ENCODE data around the gene SV2C. TPM values are rescaled to one million over a fixed set of nuclear protein-coding genes. Genes with fewer than 3 reads are reported as not detected.

SV2C gene
- total and polyA plus RNA-seq, 4 donors, result under 0.01 to 0.04 (median 0.03) TPM; not detected in 1

DNA sequence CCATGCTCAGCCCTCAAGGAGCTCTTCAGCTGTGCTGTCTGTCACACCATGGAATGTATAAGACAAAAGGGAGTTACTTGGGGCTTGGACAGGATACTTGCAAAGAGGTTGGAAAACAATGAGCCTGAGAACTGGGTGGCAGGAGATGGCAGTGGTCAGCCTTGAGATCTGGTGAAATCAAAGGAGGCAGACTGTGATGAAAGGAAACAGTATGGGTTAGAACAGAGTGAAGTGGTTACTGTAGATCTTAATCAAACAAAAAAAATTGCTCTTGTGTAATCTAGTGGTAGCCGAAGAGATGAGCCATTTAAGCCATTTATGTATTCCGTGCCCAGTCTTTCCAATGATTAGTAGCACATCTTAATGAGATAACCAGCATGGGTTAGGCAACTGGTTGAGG is 142.2 kb downstream of the SV2C start:
- DNase-seq (ENCODE audit: low spot score), result no peak
- no peaks in the 10 kb centered on the region for H3K9me3 ChIP-seq (ENCODE audit: control insufficient read depth in 4 of 4, low read length in 3 of 4)
- H3K9ac ChIP-seq (ENCODE audit: low read depth in 1 of 2, low read length in 2 of 2), result no peak overlapping the region
- H3K27ac ChIP-seq (ENCODE audit: low read depth in 1 of 2, low read length in 2 of 2), result no peak overlapping the region
- no peaks in the 10 kb centered on the region for H3K36me3 ChIP-seq (ENCODE audit: control insufficient read depth in 4 of 4, insufficient read depth in 3 of 4, low read depth in 1 of 4, low read length in 3 of 4)
- H3K4me3 ChIP-seq (ENCODE audit: low read depth in 1 of 3, low read length in 3 of 3), result no peak overlapping the region
- no peaks in the 10 kb centered on the region for H3K27me3 ChIP-seq (ENCODE audit: control insufficient read depth in 4 of 4, insufficient read depth in 4 of 4, low read length in 3 of 4)
- 85% methylated on average over 2 of the region's 2 CpGs for WGBS
- no peaks in the 10 kb centered on the region for H3K4me1 ChIP-seq (ENCODE audit: control insufficient read depth in 4 of 4, insufficient read depth in 4 of 4, low read length in 3 of 4)
- TF ChIP-seq, protein P1, sequence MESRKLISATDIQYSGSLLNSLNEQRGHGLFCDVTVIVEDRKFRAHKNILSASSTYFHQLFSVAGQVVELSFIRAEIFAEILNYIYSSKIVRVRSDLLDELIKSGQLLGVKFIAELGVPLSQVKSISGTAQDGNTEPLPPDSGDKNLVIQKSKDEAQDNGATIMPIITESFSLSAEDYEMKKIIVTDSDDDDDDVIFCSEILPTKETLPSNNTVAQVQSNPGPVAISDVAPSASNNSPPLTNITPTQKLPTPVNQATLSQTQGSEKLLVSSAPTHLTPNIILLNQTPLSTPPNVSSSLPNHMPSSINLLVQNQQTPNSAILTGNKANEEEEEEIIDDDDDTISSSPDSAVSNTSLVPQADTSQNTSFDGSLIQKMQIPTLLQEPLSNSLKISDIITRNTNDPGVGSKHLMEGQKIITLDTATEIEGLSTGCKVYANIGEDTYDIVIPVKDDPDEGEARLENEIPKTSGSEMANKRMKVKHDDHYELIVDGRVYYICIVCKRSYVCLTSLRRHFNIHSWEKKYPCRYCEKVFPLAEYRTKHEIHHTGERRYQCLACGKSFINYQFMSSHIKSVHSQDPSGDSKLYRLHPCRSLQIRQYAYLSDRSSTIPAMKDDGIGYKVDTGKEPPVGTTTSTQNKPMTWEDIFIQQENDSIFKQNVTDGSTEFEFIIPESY (IDR thresholded peaks at IDR 0.05), result no peak
- TF ChIP-seq GABPA (IDR thresholded peaks at IDR 0.05 in 1 of 2, conservative IDR thresholded peaks at IDR 0.05 in 1 of 2), result no peak
- TF ChIP-seq, protein P2, sequence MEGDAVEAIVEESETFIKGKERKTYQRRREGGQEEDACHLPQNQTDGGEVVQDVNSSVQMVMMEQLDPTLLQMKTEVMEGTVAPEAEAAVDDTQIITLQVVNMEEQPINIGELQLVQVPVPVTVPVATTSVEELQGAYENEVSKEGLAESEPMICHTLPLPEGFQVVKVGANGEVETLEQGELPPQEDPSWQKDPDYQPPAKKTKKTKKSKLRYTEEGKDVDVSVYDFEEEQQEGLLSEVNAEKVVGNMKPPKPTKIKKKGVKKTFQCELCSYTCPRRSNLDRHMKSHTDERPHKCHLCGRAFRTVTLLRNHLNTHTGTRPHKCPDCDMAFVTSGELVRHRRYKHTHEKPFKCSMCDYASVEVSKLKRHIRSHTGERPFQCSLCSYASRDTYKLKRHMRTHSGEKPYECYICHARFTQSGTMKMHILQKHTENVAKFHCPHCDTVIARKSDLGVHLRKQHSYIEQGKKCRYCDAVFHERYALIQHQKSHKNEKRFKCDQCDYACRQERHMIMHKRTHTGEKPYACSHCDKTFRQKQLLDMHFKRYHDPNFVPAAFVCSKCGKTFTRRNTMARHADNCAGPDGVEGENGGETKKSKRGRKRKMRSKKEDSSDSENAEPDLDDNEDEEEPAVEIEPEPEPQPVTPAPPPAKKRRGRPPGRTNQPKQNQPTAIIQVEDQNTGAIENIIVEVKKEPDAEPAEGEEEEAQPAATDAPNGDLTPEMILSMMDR (IDR thresholded peaks at IDR 0.05; ENCODE audit: low read depth, low read length, missing input control), result no peak
- TF ChIP-seq YY1 (IDR thresholded peaks at IDR 0.05), result no peak
- TF ChIP-seq SP1 (IDR thresholded peaks at IDR 0.05), result no peak
- no peak for TF ChIP-seq RAD21 (IDR thresholded peaks at IDR 0.05)
- TF ChIP-seq FOXA1 (IDR thresholded peaks at IDR 0.05), result no peak
- TF ChIP-seq HNF4A (conservative IDR thresholded peaks at IDR 0.05), result no peak
- no peak for TF ChIP-seq RXRA (IDR thresholded peaks at IDR 0.05)
- TF ChIP-seq EGR1 (IDR thresholded peaks at IDR 0.05; ENCODE audit: low read depth in 2 of 2), result no peak
- TF ChIP-seq FOXA2 (IDR thresholded peaks at IDR 0.05), result no peak
- TF ChIP-seq JUND (IDR thresholded peaks at IDR 0.05), result no peak
- TF ChIP-seq, protein P3, sequence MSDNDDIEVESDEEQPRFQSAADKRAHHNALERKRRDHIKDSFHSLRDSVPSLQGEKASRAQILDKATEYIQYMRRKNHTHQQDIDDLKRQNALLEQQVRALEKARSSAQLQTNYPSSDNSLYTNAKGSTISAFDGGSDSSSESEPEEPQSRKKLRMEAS (IDR thresholded peaks at IDR 0.05), result no peak
- TF ChIP-seq, protein P4, sequence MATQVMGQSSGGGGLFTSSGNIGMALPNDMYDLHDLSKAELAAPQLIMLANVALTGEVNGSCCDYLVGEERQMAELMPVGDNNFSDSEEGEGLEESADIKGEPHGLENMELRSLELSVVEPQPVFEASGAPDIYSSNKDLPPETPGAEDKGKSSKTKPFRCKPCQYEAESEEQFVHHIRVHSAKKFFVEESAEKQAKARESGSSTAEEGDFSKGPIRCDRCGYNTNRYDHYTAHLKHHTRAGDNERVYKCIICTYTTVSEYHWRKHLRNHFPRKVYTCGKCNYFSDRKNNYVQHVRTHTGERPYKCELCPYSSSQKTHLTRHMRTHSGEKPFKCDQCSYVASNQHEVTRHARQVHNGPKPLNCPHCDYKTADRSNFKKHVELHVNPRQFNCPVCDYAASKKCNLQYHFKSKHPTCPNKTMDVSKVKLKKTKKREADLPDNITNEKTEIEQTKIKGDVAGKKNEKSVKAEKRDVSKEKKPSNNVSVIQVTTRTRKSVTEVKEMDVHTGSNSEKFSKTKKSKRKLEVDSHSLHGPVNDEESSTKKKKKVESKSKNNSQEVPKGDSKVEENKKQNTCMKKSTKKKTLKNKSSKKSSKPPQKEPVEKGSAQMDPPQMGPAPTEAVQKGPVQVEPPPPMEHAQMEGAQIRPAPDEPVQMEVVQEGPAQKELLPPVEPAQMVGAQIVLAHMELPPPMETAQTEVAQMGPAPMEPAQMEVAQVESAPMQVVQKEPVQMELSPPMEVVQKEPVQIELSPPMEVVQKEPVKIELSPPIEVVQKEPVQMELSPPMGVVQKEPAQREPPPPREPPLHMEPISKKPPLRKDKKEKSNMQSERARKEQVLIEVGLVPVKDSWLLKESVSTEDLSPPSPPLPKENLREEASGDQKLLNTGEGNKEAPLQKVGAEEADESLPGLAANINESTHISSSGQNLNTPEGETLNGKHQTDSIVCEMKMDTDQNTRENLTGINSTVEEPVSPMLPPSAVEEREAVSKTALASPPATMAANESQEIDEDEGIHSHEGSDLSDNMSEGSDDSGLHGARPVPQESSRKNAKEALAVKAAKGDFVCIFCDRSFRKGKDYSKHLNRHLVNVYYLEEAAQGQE (IDR thresholded peaks at IDR 0.05), result no peak
- TF ChIP-seq HNF4G (IDR thresholded peaks at IDR 0.05), result no peak
- TF ChIP-seq NR2F2 (IDR thresholded peaks at IDR 0.05), result no peak
- no peak for TF ChIP-seq TAF1 (conservative IDR thresholded peaks at IDR 0.05)
- TF ChIP-seq, protein P5, sequence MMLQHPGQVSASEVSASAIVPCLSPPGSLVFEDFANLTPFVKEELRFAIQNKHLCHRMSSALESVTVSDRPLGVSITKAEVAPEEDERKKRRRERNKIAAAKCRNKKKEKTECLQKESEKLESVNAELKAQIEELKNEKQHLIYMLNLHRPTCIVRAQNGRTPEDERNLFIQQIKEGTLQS (IDR thresholded peaks at IDR 0.05), result no peak

All from liver (tissue), 9 donors.